ENCODE data around the gene THOP1. TPM values are rescaled to one million over a fixed set of nuclear protein-coding genes. Genes with fewer than 3 reads are reported as not detected.
"Not testable (repeated sequence)": the region's sequence is repeated elsewhere in the genome, so short reads cannot be mapped to it uniquely, and the experiment has no call there.

Gene THOP1
- total RNA-seq, 1 donor from 2014 or later = 178 TPM

DNA sequence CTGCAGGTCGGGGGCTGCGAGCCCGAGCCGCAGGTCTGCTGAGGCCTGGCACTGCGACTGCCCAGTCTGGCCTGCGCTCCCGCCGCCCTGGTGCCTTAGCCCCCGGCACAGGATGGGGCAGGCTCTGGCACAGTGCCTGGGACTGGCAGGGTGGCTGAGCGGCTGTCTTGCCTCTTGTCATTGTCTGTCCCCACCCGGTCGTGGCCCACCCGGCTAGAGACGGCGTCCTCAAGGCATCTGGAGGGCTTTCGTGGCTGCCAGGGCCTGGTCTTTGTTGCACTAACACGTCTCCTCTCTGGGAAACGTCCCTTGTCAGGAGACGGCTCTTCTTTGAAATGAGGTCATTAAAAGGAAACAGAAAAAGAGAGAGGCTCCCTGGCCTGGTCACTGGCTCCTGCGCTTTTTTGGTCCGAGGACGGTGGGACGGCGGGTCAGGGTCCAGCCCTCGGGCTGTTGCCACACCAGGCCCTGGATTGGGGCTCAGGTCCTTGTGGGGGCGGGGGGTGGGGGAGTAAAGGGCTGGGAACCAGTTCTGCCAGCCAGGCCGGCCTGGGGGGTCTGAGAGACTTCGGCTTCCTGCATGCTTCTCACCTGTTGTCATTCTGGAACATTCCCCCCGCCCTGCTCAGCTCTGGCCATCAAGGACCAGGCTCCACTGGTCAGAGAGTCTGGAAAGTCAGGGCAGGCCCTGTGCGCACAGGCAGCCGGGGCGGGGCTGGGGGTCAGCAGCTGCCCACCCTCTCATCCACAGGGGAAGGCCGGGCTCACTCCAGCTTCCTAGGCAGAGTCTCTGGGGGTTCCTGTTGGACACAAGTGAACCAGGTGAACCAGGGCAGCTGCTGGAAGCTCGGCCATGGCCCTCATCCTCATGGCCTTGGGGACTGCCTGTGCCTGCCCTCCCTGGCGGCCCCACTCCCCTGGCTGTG, 28.2 kb downstream of the THOP1 start:
- Mint-ChIP-seq H3K4me1 (ENCODE audit: low read depth) (no peaks in the 10 kb centered on the region), H3K36me3 (ENCODE audit: low read depth) (peaks cover 15% of the 10 kb centered on the region), H3K27ac (no peak overlapping the region), H3K9me3 (no peaks in the 10 kb centered on the region), H3K27me3 (ENCODE audit: low read depth) (no peaks in the 10 kb centered on the region), H3K4me3 (ENCODE audit: low read depth) (no peak overlapping the region)
- no peak for DNase-seq (ENCODE audit: low spot score)
- intact Hi-C loops (cut with micrococcal nuclease) = no loop called here

GRCh38 chr19:2814426-2814825, 29.1 kb downstream of the THOP1 start:
- no peaks in the 10 kb centered on the region for H3K27me3 Mint-ChIP-seq (ENCODE audit: low read depth)
- intact Hi-C loops (cut with micrococcal nuclease) = no loop called here
- H3K4me1 Mint-ChIP-seq (ENCODE audit: low read depth) = no peaks in the 10 kb centered on the region
- peaks cover 6% of the 10 kb centered on the region for H3K36me3 Mint-ChIP-seq (ENCODE audit: low read depth)
- DNase-seq (ENCODE audit: low spot score) = no peak
- no peaks in the 10 kb centered on the region for H3K9me3 Mint-ChIP-seq
- H3K27ac Mint-ChIP-seq = no peak overlapping the region
- H3K4me3 Mint-ChIP-seq (ENCODE audit: low read depth) = no peak overlapping the region

DNA sequence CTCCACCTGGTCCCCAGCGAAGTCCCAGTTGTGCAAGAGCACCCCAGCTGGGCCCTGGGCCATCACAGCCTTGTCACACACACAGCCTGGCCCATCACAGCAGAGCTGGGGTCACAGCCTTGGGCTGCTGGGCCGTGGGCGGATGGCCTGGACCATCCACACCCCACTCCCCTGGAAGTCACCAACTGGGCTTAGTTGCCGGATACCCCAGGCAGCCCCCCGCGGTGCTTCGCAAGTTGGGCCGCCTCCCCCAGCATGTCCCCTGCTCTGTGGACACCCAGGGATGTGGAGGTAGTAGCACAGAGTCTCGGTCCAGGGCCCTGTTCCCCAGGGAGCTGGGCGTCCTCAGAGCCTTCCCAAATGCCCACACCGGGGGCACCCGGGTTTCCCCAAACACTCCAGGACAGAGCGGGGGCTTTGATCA, 29.9 kb downstream of the THOP1 start:
- no peak overlapping the region for H3K27ac Mint-ChIP-seq
- intact Hi-C loops (cut with micrococcal nuclease) = no loop called here
- H3K9me3 Mint-ChIP-seq = no peaks in the 10 kb centered on the region
- peaks cover 4% of the 10 kb centered on the region for H3K36me3 Mint-ChIP-seq (ENCODE audit: low read depth)
- no peaks in the 10 kb centered on the region for H3K4me1 Mint-ChIP-seq (ENCODE audit: low read depth)
- no peak overlapping the region for H3K4me3 Mint-ChIP-seq (ENCODE audit: low read depth)
- DNase-seq (ENCODE audit: low spot score) = no peak
- H3K27me3 Mint-ChIP-seq (ENCODE audit: low read depth) = no peaks in the 10 kb centered on the region

DNA sequence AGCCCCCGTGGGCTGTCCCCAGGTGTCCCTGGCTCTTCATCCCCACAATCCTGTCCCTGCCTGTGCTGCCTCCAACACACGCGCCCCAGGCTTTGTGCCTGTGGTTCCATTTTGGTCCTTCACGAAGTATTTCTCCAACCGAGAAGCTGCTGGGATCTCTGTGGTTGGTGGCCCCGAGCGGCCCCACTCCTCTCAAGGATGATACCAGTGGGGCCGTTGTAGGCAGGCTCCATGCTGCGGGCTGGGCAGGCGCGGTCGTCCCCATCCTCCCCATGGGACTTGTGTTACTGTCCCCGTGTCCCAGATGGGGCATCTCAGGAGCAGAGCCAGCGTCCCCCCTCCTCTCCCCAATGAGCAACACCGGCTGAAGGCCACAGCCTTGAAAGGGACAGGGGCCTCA, 30.6 kb downstream of the THOP1 start:
- no peak overlapping the region for H3K4me3 Mint-ChIP-seq (ENCODE audit: low read depth)
- DNase-seq (ENCODE audit: low spot score) = no peak
- no peaks in the 10 kb centered on the region for H3K4me1 Mint-ChIP-seq (ENCODE audit: low read depth)
- no peaks in the 10 kb centered on the region for H3K9me3 Mint-ChIP-seq
- H3K27ac Mint-ChIP-seq = no peak overlapping the region
- H3K27me3 Mint-ChIP-seq (ENCODE audit: low read depth) = no peaks in the 10 kb centered on the region
- intact Hi-C loops (cut with micrococcal nuclease) = no loop called here
- peaks cover 4% of the 10 kb centered on the region for H3K36me3 Mint-ChIP-seq (ENCODE audit: low read depth)

DNA sequence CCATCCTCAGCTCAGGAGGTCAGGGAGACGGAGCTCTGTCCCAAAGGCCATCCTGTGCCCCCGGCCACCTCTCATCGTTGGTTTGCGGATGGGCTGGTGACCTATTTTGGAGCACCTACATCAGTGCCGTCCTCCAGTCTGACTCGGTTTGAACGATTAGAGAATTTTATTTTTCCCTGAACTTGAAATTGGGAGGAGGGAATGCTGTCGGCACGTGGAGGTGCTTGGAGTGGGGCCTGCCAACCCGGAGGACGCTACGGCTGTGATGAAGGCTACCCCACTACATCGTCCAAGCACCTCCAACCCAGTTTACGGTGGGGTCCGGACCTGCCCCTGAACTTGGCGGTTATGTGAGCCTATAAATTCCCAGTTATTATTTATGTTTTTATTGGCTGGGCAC, 31.3 kb downstream of the THOP1 start:
- Mint-ChIP-seq H3K27ac (no peak overlapping the region), H3K4me1 (ENCODE audit: low read depth) (no peaks in the 10 kb centered on the region), H3K9me3 (no peaks in the 10 kb centered on the region), H3K36me3 (ENCODE audit: low read depth) (peaks cover 4% of the 10 kb centered on the region), H3K27me3 (ENCODE audit: low read depth) (no peaks in the 10 kb centered on the region), H3K4me3 (ENCODE audit: low read depth) (no peak overlapping the region)
- intact Hi-C loops (cut with micrococcal nuclease) = no loop called here
- DNase-seq (ENCODE audit: low spot score) = no peak

DNA sequence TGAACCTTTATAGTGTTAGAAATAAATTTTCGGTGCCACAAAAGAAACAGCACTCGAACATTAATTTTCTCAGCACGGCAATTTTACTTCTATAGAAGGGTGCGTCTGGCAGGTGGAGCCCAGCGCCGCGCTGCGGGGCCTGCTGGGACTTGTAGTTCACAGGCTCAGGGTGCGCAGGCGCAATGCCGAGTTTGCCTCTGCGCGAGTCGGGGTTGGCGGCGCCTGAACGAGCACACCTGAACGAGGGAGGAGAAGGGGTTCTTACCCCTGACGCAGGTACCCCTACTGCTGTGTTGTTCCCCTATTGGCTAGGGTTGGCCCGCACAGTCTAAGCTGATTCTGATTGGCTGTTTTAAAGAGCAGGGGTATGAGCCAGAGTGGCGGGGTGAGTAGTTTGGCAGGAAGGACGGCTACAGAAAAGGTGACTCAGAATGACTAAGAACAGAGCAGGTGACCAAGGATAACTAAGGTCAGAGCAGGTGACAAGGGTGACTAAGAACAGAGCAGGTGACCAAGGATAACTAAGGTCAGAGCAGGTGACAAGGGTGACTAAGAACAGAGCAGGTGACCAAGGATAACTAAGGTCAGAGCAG, 32.0 kb downstream of the THOP1 start:
- H3K4me3 Mint-ChIP-seq (ENCODE audit: low read depth); intact Hi-C loops (cut with micrococcal nuclease): not testable (repeated sequence)

DNA sequence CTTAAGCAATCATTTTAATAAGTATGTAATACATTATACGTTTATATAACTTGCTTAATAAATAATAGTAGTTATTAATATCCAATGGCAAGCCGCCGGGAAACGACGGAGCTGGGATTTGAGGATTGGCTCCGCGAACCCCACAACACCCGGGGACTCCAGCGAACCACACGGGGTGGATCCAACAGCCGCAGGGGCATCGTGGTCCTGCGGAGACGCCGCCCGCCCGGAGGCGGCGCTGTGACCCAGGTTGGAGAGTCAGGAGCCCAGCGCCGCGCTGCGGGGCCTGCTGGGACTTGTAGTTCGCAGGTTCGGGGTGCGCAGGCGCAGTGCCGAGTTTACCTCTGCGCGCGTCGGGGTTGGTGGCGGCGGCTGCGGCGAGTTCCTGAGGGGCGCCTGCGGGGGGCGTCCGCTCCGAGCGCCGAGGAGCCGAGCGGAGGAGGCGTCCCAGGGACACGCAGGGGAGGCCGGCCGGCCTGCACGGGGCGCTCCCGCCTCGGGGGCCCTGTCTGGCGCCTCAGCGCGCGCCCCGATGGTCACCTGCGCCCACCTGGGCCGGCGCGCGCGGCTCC, 34.3 kb downstream of the THOP1 start, which contains the start of gene ZNF554:
ZNF554 (plus strand) TSS at position 329 of the 572 bp plus-strand sequence; CDS start at position 533, 204 bp downstream.
- Mint-ChIP-seq H3K27me3 (ENCODE audit: low read depth) (no peaks in the 10 kb centered on the region), H3K9me3 (peaks cover 5% of the 10 kb centered on the region), H3K4me1 (ENCODE audit: low read depth) (no peaks in the 10 kb centered on the region), H3K36me3 (ENCODE audit: low read depth) (peaks cover 4% of the 10 kb centered on the region), H3K4me3 (ENCODE audit: low read depth) (peak within 1 kb of the TSS; percentile 79), H3K27ac (no peak within 1 kb of the TSS)
- intact Hi-C loops (cut with micrococcal nuclease) = no loop called here
- peak; percentile 94 for DNase-seq (ENCODE audit: low spot score)

More for the DNA sequence above, 32.0 kb downstream of the THOP1 start:
- not testable (repeated sequence) for H3K27ac Mint-ChIP-seq; H3K27me3 Mint-ChIP-seq (ENCODE audit: low read depth); H3K36me3 Mint-ChIP-seq (ENCODE audit: low read depth); DNase-seq (ENCODE audit: low spot score); H3K9me3 Mint-ChIP-seq; H3K4me1 Mint-ChIP-seq (ENCODE audit: low read depth)

- Mint-ChIP-seq H3K27me3 (ENCODE audit: low read depth) (no peaks in the 10 kb centered on the region), H3K36me3 (ENCODE audit: low read depth) (peaks cover 6% of the 10 kb centered on the region), H3K27ac (no peak overlapping the region), H3K4me1 (ENCODE audit: low read depth) (no peaks in the 10 kb centered on the region), H3K9me3 (peaks cover 8% of the 10 kb centered on the region), H3K4me3 (ENCODE audit: low read depth) (peak overlapping the region; percentile 79)
- intact Hi-C loops (cut with micrococcal nuclease) = no loop called here
- no peak for DNase-seq (ENCODE audit: low spot score)
Observed at GRCh38 chr19:2820112-2820702, 34.9 kb downstream of the THOP1 start.

- intact Hi-C loops (cut with micrococcal nuclease) = no loop called here
Observed at GRCh38 chr19:2822846-2823245, 37.5 kb downstream of the THOP1 start.

GRCh38 chr19:2823646-2824045, 38.3 kb downstream of the THOP1 start:
- H3K9me3 Mint-ChIP-seq = peaks cover 28% of the 10 kb centered on the region
- intact Hi-C loops (cut with micrococcal nuclease) = no loop called here
- no peak overlapping the region for H3K27ac Mint-ChIP-seq
- H3K4me1 Mint-ChIP-seq (ENCODE audit: low read depth) = no peaks in the 10 kb centered on the region
- no peak for DNase-seq (ENCODE audit: low spot score)
- H3K27me3 Mint-ChIP-seq (ENCODE audit: low read depth) = no peaks in the 10 kb centered on the region
- peaks cover 28% of the 10 kb centered on the region for H3K36me3 Mint-ChIP-seq (ENCODE audit: low read depth)
- no peak overlapping the region for H3K4me3 Mint-ChIP-seq (ENCODE audit: low read depth)

More at GRCh38 chr19:2822846-2823245, 37.5 kb downstream of the THOP1 start:
- no peak for DNase-seq (ENCODE audit: low spot score)
- H3K4me3 Mint-ChIP-seq (ENCODE audit: low read depth) = no peak overlapping the region
- H3K27ac Mint-ChIP-seq = no peak overlapping the region
- no peaks in the 10 kb centered on the region for H3K4me1 Mint-ChIP-seq (ENCODE audit: low read depth)
- H3K27me3 Mint-ChIP-seq (ENCODE audit: low read depth) = no peaks in the 10 kb centered on the region
- H3K9me3 Mint-ChIP-seq = peaks cover 20% of the 10 kb centered on the region
- H3K36me3 Mint-ChIP-seq (ENCODE audit: low read depth) = peaks cover 20% of the 10 kb centered on the region

DNA sequence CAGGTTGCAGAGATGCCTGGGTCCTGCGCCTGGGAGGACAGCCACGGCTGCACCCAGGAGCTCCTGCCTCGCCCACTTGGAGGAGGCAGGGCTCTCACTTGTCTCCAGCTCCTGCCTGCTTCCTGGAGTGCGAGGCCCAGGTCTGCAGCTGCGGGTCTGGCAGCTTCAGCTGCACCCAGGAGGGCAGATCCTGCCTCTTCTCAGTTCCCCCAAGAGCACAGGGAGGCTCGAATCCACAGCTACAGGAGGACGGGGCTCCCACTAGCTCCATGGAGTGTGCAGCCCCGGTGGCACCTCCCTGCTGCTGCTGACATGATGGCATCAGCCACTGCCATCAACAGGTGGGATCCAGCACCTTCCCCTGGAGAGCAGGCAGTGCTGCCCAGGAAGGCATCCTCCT, 38.8 kb downstream of the THOP1 start:
- no peak for DNase-seq (ENCODE audit: low spot score)
- Mint-ChIP-seq H3K4me1 (ENCODE audit: low read depth) (no peaks in the 10 kb centered on the region), H3K36me3 (ENCODE audit: low read depth) (peaks cover 28% of the 10 kb centered on the region), H3K9me3 (peaks cover 30% of the 10 kb centered on the region), H3K27me3 (ENCODE audit: low read depth) (no peaks in the 10 kb centered on the region), H3K27ac (no peak overlapping the region), H3K4me3 (ENCODE audit: low read depth) (no peak overlapping the region)
- intact Hi-C loops (cut with micrococcal nuclease) = no loop called here

DNA sequence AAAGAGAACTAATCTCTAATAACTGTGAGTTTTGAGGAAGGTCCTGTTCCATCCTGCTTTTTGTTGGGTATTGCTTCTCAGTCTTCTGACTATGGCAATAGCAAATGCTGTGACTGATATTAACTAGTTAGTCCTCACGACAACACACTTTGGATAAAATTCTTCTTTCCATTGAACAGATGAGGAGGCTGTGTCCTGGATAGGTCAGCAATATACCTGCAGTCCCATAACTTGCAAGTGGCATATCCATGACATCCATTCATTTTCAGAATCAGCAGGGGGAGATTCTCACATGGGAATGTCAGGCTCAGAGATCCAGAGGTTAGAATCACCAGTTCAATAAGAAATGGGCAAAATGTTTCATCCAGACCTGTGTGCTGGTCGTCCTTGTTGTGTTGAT, 41.7 kb downstream of the THOP1 start:
- Mint-ChIP-seq H3K9me3 (peaks cover 38% of the 10 kb centered on the region), H3K27ac (no peak overlapping the region), H3K36me3 (ENCODE audit: low read depth) (peaks cover 36% of the 10 kb centered on the region), H3K27me3 (ENCODE audit: low read depth) (no peaks in the 10 kb centered on the region), H3K4me1 (ENCODE audit: low read depth) (no peaks in the 10 kb centered on the region), H3K4me3 (ENCODE audit: low read depth) (no peak overlapping the region)
- DNase-seq (ENCODE audit: low spot score) = no peak
- intact Hi-C loops (cut with micrococcal nuclease) = no loop called here

Data from activated T-helper 2 cell treated with anti-CD3 and anti-CD28 coated beads, Interferon-gamma antibody, Interleukin-2, Interleukin-4, amounts not matched to agents 10 μg/mL and 5 μg/mL and 100 μg/mL, durations not matched to agents 14 hours and 24 hours and 36 hours (primary cell).